ENCODE data around the gene SLC10A7. TPM values are rescaled to one million over a fixed set of nuclear protein-coding genes. Genes with fewer than 3 reads are reported as not detected.

Gene SLC10A7
- total and polyA plus RNA-seq, 10 of the 15 experiments (the other 5 are each of a cell fraction or from before 2014, with no cell fraction given) = 4.6 to 23.7 (median 15.6) TPM

GRCh38 chr4:146415829-146416228 lies 105.9 kb downstream of the SLC10A7 start:
- H3K9me3 ChIP-seq (replicated peaks; ENCODE audit: control insufficient read depth, insufficient read depth, low read length) = no peaks in the 10 kb centered on the region

GRCh38 chr4:146407669-146408084 lies 114.1 kb downstream of the SLC10A7 start:
- ChIA-PET RAD21 (ENCODE audit: unreplicated experiment) (interaction anchor here (0.7 kb wide), 1 partner anchor 135 kb away, joined by 3 read pairs; no protein-coding TSS in a partner anchor), CTCF (interaction anchor here (0.8 kb wide), 1 partner anchor 30 kb away, joined by 3 read pairs; no protein-coding TSS in a partner anchor), POLR2A (no interaction called here), SMC1A (ENCODE audit: uncharacterized antibody, unreplicated experiment) (interaction anchor here (0.9 to 1.7 kb wide), 4 partner anchors 10 to 64 kb away, joined by 3 to 5 read pairs (median 3); no protein-coding TSS in a partner anchor)
- H3K4me3 ChIP-seq = no peak overlapping the region
- FAIRE-seq (no peak), ATAC-seq (no peak), DNase-seq (ENCODE audit: low read depth, low spot score) (no peak)
- 79% methylated on average over 4 of the region's 4 CpGs for WGBS (ENCODE audit: insufficient coverage, insufficient replicate concordance, low lambda C conversion rate, missing lambda C conversion rate)
- no peaks in the 10 kb centered on the region for H4K20me1 ChIP-seq (ENCODE audit: control insufficient read depth, insufficient read depth)
- TF ChIP-seq CHD4 (IDR thresholded peaks at IDR 0.05) (no peak), WRNIP1 (IDR thresholded peaks at IDR 0.05; ENCODE audit: borderline replicate concordance, low read depth, low read length) (no peak)
- no peak overlapping the region for H2AFZ ChIP-seq (ENCODE audit: control insufficient read depth, low read depth, low read length)
- no peak overlapping the region for H3K4me2 ChIP-seq (ENCODE audit: control insufficient read depth, insufficient read depth)
- no peak overlapping the region for H3K9ac ChIP-seq (ENCODE audit: control insufficient read depth, insufficient read depth, low read length)
- intact Hi-C loops (cut with micrococcal nuclease; ENCODE audit: unreplicated experiment) = no loop called here
- no peak overlapping the region for H3K27ac ChIP-seq (ENCODE audit: control insufficient read depth, insufficient read depth)
- no peaks in the 10 kb centered on the region for H3K36me3 ChIP-seq (ENCODE audit: control insufficient read depth in 2 of 2, insufficient read depth in 2 of 2, low read length in 1 of 2)
- no peaks in the 10 kb centered on the region for H3K79me2 ChIP-seq (ENCODE audit: control insufficient read depth, insufficient read depth, low read length)
- no peaks in the 10 kb centered on the region for H3K27me3 ChIP-seq (replicated peaks in 1 of 2; ENCODE audit: control insufficient read depth in 2 of 2, insufficient read depth in 2 of 2, low read length in 1 of 2)
- no peaks in the 10 kb centered on the region for H3K4me1 ChIP-seq (ENCODE audit: control insufficient read depth, insufficient read depth, low read length)
- no peaks in the 10 kb centered on the region; the same call in 2 of the 3 replicates for H3K9me3 ChIP-seq (replicated peaks; ENCODE audit: control insufficient read depth, insufficient read depth, low read length)
- in situ Hi-C loops (cut with MboI) = no loop called here
- BruUV-seq (replicated peaks) = no TSS peak

More at GRCh38 chr4:146415829-146416228, 105.9 kb downstream of the SLC10A7 start:
- SMC1A ChIA-PET (ENCODE audit: uncharacterized antibody, unreplicated experiment) = interaction anchor here (1.6 kb wide), 1 partner anchor 46 kb away, joined by 4 read pairs; no protein-coding TSS in a partner anchor
- H3K4me3 ChIP-seq = no peak overlapping the region
- CTCF ChIA-PET = no interaction called here
- WGBS (ENCODE audit: insufficient coverage, insufficient replicate concordance, low lambda C conversion rate, missing lambda C conversion rate) = 96% methylated on average over 1 of the region's 1 CpG
- no peak for FAIRE-seq
- H3K4me1 ChIP-seq (ENCODE audit: control insufficient read depth, insufficient read depth, low read length) = no peaks in the 10 kb centered on the region
- BruUV-seq (replicated peaks) = no TSS peak
- H3K4me2 ChIP-seq (ENCODE audit: control insufficient read depth, insufficient read depth) = no peak overlapping the region
- in situ Hi-C loops (cut with MboI) (no loop called here), intact Hi-C loops (cut with micrococcal nuclease; ENCODE audit: unreplicated experiment) (no loop called here)
- RAD21 ChIA-PET (ENCODE audit: unreplicated experiment) = no interaction called here
- POLR2A ChIA-PET = no interaction called here
- H3K79me2 ChIP-seq (ENCODE audit: control insufficient read depth, insufficient read depth, low read length) = no peaks in the 10 kb centered on the region
- no peaks in the 10 kb centered on the region; a peak in 2 of 4 replicates for H3K36me3 ChIP-seq (ENCODE audit: control insufficient read depth in 2 of 2, insufficient read depth in 2 of 2, low read length in 1 of 2)
- no peak overlapping the region for H2AFZ ChIP-seq (ENCODE audit: control insufficient read depth, low read depth, low read length)
- H4K20me1 ChIP-seq (ENCODE audit: control insufficient read depth, insufficient read depth) = no peaks in the 10 kb centered on the region
- H3K27me3 ChIP-seq (replicated peaks in 1 of 2; ENCODE audit: control insufficient read depth in 2 of 2, insufficient read depth in 2 of 2, low read length in 1 of 2) = no peaks in the 10 kb centered on the region
- H3K27ac ChIP-seq (ENCODE audit: control insufficient read depth, insufficient read depth) = no peak overlapping the region
- ATAC-seq = no peak
- H3K9ac ChIP-seq (ENCODE audit: control insufficient read depth, insufficient read depth, low read length) = no peak overlapping the region
- TF ChIP-seq MEF2B (IDR thresholded peaks at IDR 0.05; ENCODE audit: partially characterized antibody, poor library complexity, severe bottlenecking) = no peak
- no peak for TF ChIP-seq BCL11A (IDR thresholded peaks at IDR 0.05; ENCODE audit: low read depth, low read length)
- DNase-seq (ENCODE audit: low read depth, low spot score) = no peak
